ENCODE data around the gene VPS26A.
"Not testable (repeated sequence)": the region's sequence is repeated elsewhere in the genome, so short reads cannot be mapped to it uniquely, and the experiment has no call there.

VPS26A gene

DNA sequence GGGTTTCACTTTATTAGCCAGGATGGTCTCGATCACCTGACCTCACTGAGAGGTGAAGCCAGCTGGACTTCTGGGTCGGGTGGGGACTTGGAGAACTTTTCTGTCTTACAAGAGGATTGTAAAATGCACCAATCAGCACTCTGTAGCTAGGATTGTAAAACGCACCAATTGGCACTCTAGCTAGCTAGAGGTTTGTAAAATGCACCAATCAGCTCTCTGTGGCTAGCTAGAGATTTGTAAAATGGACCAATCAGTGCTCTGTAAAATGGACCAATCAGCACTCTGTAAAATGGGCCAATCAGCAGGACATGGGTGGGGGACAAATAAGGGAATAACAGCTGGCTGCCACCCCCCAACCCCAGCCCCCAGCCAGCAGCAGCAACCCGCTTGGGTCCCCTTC, 51.3 kb downstream of the VPS26A start:
- DNase-seq (ENCODE audit: low read depth in 3 of 3, low spot score in 1 of 3): not testable (repeated sequence)

- no peak for DNase-seq (ENCODE audit: low read depth in 3 of 3, low spot score in 1 of 3)
Measured at GRCh38 chr10:69176823-69177222, 52.8 kb downstream of the VPS26A start.

DNA sequence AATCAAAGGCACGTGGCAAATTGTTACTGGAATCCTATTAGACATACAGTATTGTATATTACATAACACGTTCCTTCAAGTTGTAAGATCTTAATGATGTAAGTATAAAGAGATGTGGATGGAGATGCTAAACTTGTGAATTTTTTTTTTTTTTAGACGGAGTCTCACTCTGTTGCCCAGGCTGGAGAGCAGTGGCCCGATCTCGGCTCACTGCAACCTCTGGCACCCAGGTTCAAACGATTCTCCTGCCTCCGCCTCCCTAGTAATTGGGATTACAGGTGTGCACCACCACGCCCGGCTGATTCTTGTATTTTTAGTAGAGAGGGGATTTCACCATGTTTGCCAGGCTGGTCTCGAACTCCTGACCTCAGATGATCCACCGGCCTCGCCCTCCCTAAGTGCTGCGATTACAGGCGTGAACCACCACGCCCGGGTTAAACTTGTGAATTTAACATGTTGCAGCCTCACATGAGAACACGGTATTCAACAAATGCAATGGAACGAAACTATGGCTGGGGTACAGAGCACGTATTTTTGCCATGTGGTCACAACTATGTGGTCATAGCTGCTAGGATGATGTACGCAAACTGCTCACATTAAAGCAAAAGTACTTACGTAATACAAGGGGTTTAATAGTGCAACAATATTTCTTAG, 55.2 kb downstream of the VPS26A start:
- peak in 1 of 3 donors; percentile 8 for DNase-seq (ENCODE audit: low read depth in 3 of 3, low spot score in 1 of 3)

- DNase-seq (ENCODE audit: low read depth in 3 of 3, low spot score in 1 of 3): peak; percentile 67 to 80 (median 68)
Measured at GRCh38 chr10:69179743-69180524, 56.0 kb downstream of the VPS26A start, which contains the start of gene SUPV3L1. Gene SUPV3L1, plus strand, starts transcription at chr10:69180234. Its CDS starts 58 bp downstream, at chr10:69180292.

- DNase-seq (ENCODE audit: low read depth in 3 of 3, low spot score in 1 of 3): peak in 1 of 3 donors; percentile 7
Measured at GRCh38 chr10:69180525-69181204, 56.7 kb downstream of the VPS26A start.

GRCh38 chr10:69181433-69181832, 57.5 kb downstream of the VPS26A start:
- no peak for DNase-seq (ENCODE audit: low read depth in 3 of 3, low spot score in 1 of 3)

GRCh38 chr10:69182005-69182404, 58.0 kb downstream of the VPS26A start:
- no peak for DNase-seq (ENCODE audit: low read depth in 3 of 3, low spot score in 1 of 3)

GRCh38 chr10:69186524-69186923, 62.5 kb downstream of the VPS26A start:
- no peak for DNase-seq (ENCODE audit: low read depth in 3 of 3, low spot score in 1 of 3)

GRCh38 chr10:69201045-69201444, 77.1 kb downstream of the VPS26A start:
- no peak for DNase-seq (ENCODE audit: low read depth in 3 of 3, low spot score in 1 of 3)

DNA sequence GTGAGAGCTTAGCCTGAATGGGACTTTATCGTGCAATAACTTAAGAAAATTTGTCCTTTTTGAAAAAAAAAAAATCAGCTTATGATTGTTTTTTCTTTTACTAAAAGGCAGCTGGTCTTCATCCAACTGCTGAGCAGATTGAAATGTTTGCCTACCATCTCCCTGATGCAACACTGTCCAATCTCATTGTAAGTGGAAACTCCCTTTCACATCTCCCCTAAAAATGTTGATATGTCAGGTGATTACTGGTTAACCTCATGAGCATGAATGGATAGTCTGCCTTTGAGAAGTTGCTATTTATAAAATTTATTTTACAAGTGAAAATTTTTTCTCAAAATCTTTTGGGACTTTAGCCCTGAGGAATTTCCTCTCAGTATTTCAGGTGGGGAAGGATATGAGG, 78.4 kb downstream of the VPS26A start:
- DNase-seq (ENCODE audit: low read depth in 3 of 3, low spot score in 1 of 3): no peak

- no peak for DNase-seq (ENCODE audit: low read depth in 3 of 3, low spot score in 1 of 3)
Measured at GRCh38 chr10:69208761-69209160, 84.8 kb downstream of the VPS26A start.

GRCh38 chr10:69209787-69210484, 86.0 kb downstream of the VPS26A start:
- no peak for DNase-seq (ENCODE audit: low read depth in 3 of 3, low spot score in 1 of 3)

DNA sequence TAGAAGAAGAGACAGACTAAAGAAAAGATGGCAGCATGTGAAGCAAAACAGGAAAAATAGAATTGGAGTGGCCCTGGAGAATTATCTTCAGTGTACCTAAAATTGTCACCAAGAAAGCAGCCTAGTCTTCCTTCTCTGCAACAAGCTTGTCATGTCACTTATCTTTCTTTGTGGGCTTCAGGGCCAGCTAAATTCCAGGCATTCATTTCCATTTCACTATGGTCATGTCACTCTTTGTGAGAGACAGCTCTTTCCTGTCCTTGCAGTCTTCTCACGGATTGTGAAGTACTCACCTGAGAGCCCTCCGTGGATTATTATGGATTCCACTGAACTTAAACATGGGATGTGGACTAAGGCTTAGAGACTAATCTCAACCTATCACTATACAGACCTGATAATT, 87.1 kb downstream of the VPS26A start:
- DNase-seq (ENCODE audit: low read depth in 3 of 3, low spot score in 1 of 3): no peak

GRCh38 chr10:69211524-69211923, 87.5 kb downstream of the VPS26A start:
- no peak for DNase-seq (ENCODE audit: low read depth in 3 of 3, low spot score in 1 of 3)

DNA sequence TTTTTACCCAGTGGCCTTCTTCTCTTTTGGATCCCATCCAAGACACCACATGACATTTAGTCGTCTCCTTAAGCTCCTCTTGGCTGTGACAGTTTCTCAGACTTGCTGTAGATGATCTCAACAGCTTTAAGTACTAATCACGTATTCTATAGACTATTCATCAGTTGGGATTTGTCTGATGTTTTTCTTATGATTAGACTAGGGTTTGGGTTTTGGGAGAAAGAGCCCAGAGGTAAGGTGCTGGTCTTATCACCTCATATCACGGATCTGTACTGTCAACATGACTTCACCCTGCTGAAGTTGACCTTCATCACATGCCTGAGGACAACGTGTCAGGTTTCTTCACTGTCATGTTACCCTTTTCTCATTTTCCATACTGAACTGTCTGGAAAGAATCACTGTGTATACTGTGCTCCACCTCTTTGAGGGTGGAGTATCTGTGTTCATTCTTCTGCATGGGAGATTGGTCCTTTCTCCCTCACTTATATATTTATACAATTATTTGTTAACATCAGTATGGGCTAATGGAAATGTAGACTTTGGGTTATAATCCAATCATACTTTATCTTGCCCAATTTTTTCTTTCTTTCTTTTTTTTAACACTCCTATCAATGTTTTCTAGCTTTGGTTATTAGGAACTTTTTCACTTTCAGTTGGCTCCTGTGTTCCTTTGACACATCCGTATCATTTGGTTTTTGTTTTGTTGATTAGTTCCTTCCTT, 89.8 kb downstream of the VPS26A start:
- DNase-seq (ENCODE audit: low read depth in 3 of 3, low spot score in 1 of 3): no peak

GRCh38 chr10:69214666-69215131, 90.7 kb downstream of the VPS26A start:
- DNase-seq (ENCODE audit: low read depth in 3 of 3, low spot score in 1 of 3): no peak

DNA sequence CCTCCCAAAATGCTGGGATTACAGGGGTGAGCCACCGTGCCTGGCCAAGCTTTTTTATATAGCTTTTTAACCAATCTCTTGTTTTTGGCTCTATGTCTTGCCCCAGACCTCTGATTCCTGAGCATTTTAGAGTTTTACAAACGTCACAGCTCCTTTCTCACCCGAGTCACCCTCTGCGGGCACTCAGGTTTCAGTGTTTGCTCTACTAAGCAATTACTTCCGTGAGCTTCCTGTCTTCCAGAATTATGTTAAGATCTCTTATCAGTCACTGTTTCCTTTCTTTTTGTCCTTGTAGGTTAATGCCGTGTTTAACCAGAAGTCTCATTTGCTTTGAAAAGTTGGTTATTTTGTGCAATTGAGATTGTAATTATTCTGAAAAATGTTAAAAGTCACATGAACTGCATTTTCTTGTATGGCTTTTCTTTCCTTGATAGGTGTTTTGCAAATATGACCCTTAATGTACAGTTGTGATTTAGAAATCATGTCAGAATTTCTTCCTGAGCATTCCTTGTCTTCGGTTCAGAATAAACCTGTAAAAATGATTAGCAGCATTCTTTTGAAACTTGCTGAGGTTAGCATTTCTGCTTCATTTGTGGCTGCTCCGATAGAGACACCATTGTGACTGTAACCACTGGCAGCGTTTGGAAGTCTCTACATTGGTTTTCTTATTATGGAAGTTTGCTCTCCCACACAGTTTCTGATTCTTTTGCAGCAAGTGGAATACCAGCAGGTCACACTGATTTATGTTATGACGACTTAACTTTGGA, 91.6 kb downstream of the VPS26A start:
- no peak for DNase-seq (ENCODE audit: low read depth in 3 of 3, low spot score in 1 of 3)

DNA sequence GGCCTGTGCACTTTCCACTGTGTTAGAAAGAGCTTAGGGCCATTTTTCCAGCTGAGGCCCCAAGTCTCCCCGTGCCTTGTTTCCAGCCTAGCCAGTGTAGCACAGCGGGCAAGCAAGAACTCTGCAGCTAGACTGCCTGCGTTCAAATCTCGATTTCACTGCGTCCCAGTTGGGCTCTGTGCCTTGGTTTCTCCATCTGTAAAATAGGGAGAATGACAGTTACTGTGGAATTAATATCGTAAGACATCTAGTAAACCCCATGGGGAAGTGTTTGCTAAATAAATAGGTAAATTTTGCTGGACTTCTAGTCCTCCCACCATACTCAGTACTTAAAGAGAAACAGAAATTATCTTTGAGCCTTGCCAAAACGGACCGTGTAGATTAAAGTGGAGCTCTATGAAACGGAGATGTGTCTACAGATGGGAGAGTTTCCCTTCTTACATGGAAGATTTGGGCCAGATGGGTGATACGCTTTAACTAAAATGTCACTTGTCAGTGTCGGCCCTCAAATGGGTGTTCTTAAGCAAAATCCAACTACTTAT, 92.7 kb downstream of the VPS26A start:
- DNase-seq (ENCODE audit: low read depth in 3 of 3, low spot score in 1 of 3): no peak

GRCh38 chr10:69217119-69217754, 93.3 kb downstream of the VPS26A start:
- no peak for DNase-seq (ENCODE audit: low read depth in 3 of 3, low spot score in 1 of 3)
